ENCODE data around the gene FRMD4B. TPM values are rescaled to one million over a fixed set of nuclear protein-coding genes. Genes with fewer than 3 reads are reported as not detected.

FRMD4B gene
- total RNA-seq, 4 donors from 2014 or later: 39.5 to 71.0 (median 56.0) TPM

- TF ChIP-seq CTCF (IDR thresholded peaks at IDR 0.05): no peak
- ATAC-seq (ENCODE audit: low FRiP score): no peak
- DNase-seq (ENCODE audit: low spot score): no peak
Measured at GRCh38 chr3:69218079-69218478, 167.8 kb downstream of the FRMD4B start.

GRCh38 chr3:69216981-69217380, 168.9 kb downstream of the FRMD4B start:
- ATAC-seq (ENCODE audit: low FRiP score) (no peak), DNase-seq (ENCODE audit: low spot score) (no peak)
- TF ChIP-seq CTCF (IDR thresholded peaks at IDR 0.05): no peak

- DNase-seq (ENCODE audit: low spot score) (no peak), ATAC-seq (ENCODE audit: low FRiP score) (no peak)
- TF ChIP-seq CTCF (IDR thresholded peaks at IDR 0.05): no peak
Measured at GRCh38 chr3:69214241-69214640, 171.6 kb downstream of the FRMD4B start.

GRCh38 chr3:69212411-69213160, 173.3 kb downstream of the FRMD4B start:
- no peak for TF ChIP-seq CTCF (IDR thresholded peaks at IDR 0.05)
- ATAC-seq (ENCODE audit: low FRiP score) (no peak), DNase-seq (ENCODE audit: low spot score) (no peak)

- DNase-seq (ENCODE audit: low spot score) (no peak), ATAC-seq (ENCODE audit: low FRiP score) (no peak)
- no peak for TF ChIP-seq CTCF (IDR thresholded peaks at IDR 0.05)
Measured at GRCh38 chr3:69210068-69210730, 175.7 kb downstream of the FRMD4B start.

- TF ChIP-seq CTCF (IDR thresholded peaks at IDR 0.05): no peak
- no peak for DNase-seq (ENCODE audit: low spot score)
- ATAC-seq (ENCODE audit: low FRiP score): no peak
Measured at GRCh38 chr3:69209413-69209812, 176.5 kb downstream of the FRMD4B start.

GRCh38 chr3:69207031-69207430, 178.9 kb downstream of the FRMD4B start:
- ATAC-seq (ENCODE audit: low FRiP score): no peak
- no peak for TF ChIP-seq CTCF (IDR thresholded peaks at IDR 0.05)
- no peak for DNase-seq (ENCODE audit: low spot score)

Measured in omental fat pad (tissue), 4 donors.